ENCODE measurements around the gene RTEL1. TPM values are rescaled to one million over a fixed set of nuclear protein-coding genes. Genes with fewer than 3 reads are reported as not detected.

RTEL1 gene
- total RNA-seq, 4 donors from 2014 or later = 8.5 to 38.3 (median 12.7) TPM

DNA sequence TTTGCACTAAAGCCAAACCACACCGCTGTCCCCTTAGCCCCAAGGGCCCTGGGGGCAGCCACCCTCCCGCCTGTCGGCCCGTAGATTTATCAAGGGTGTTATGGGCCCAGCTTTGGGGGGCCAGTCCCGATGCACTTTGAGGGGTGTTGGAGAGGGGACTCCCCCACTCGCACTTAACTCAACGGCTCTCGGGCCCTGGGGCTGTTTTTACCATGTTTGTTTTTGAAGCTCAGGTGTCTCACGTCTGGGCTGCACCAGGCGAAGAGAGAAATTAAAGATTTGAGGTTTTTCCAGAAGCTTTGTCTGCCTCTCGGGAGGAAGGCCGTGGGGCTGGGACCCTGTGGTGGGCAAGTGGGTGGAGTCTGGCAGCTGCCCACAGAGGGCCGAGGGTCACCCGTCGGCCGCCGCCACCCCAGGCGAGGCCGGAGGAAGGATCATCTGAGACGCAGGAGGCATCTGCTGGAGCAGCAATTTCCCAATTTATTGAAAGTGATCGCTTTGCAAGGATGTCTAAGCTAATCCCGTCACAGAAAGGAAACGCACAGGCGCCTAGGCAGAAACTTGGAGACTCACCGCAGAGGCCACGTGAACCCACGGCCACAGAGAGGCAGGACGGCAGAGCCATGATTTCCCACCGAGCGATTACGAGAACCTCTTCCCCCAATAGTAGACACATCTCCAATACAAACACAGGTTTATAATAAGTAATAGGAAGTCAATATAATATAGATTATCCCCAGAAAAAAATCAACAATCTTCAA, 85.3 kb downstream of the RTEL1 start:
- WGBS, 2 donors = 82 to 86% methylated on average over 31 of the region's 31 CpGs
- no peak overlapping the region for H3K4me3 ChIP-seq (ENCODE audit: low read depth, poor library complexity, severe bottlenecking)
- TF ChIP-seq, protein P1, sequence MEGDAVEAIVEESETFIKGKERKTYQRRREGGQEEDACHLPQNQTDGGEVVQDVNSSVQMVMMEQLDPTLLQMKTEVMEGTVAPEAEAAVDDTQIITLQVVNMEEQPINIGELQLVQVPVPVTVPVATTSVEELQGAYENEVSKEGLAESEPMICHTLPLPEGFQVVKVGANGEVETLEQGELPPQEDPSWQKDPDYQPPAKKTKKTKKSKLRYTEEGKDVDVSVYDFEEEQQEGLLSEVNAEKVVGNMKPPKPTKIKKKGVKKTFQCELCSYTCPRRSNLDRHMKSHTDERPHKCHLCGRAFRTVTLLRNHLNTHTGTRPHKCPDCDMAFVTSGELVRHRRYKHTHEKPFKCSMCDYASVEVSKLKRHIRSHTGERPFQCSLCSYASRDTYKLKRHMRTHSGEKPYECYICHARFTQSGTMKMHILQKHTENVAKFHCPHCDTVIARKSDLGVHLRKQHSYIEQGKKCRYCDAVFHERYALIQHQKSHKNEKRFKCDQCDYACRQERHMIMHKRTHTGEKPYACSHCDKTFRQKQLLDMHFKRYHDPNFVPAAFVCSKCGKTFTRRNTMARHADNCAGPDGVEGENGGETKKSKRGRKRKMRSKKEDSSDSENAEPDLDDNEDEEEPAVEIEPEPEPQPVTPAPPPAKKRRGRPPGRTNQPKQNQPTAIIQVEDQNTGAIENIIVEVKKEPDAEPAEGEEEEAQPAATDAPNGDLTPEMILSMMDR (IDR thresholded peaks at IDR 0.05) = no peak
- no peak for TF ChIP-seq POLR2A (IDR thresholded peaks at IDR 0.05)
- DNase-seq (ENCODE audit: low spot score in 2 of 2) = no peak
- intact Hi-C loops (cut with DNase I; ENCODE audit: low total_unique reads) = no loop called here

DNA sequence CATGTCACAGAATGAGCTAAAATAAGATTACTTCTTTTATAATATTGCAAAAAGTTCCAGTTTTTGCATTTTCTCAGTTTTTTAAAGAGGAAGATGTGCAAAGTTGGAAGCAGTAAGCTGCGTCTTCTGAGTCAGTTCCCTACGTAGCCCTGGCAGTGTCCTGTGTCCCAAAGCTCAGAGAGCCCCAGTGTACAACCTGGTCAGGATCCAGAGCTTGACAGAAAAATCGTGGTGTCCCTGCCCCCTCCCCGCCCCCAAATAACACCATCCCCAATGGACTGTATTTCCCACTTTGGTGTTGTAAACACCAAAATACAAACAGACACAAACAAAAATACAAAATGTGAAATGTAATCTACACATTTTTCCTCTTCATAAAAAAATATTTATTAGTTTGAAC, 86.0 kb downstream of the RTEL1 start:
- no peak for DNase-seq (ENCODE audit: low spot score in 2 of 2)
- no peak overlapping the region for H3K4me3 ChIP-seq (ENCODE audit: low read depth, poor library complexity, severe bottlenecking)
- no peak for TF ChIP-seq POLR2A (IDR thresholded peaks at IDR 0.05)
- TF ChIP-seq, protein P1 (IDR thresholded peaks at IDR 0.05) = no peak
- 67 to 72% methylated on average over 4 of the region's 4 CpGs for WGBS, 2 donors
- intact Hi-C loops (cut with DNase I; ENCODE audit: low total_unique reads) = no loop called here

DNA sequence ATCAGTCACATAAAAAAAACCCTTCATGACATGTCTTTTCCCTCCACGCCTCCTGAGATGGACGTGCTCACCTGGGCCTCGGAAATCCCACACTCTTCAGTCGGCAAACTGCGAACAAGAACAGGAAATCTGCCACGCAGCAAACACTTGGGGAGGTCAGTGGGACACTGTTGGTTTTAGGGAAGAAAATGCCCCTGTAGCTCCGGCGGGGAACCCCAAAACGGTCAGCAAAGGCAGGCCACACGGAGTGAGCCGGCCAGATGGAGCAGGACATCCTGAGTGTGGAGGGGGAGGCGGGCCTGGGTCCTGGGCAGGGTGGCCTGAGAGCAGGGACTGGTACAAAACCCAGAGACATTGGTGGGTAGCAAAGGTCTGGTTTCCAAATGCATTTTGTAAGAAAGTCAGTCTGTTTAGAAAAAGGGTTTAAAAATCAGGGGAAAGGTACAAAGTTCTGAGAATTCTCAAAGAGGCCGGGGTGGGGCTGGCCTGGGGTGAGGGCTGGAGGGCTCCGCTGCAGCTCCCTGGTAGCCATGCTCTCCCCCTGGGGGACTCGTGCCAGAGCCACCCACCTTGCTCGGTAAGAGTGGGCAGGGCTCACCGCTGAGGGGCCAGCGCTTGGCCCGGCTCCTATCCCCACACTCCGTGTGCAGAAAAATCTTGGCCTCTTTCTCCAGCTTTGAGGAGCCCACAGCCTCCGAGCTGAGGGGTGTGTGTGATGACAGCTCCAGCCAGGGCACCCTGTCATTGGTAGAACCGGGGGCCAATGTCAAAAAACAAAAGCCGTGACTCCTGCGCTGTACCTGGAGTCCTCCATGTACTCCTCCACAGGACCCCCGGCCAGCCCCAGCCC, 86.7 kb downstream of the RTEL1 start:
- no peak overlapping the region for H3K4me3 ChIP-seq (ENCODE audit: low read depth, poor library complexity, severe bottlenecking)
- no peak for DNase-seq (ENCODE audit: low spot score in 2 of 2)
- TF ChIP-seq POLR2A (IDR thresholded peaks at IDR 0.05) = no peak
- TF ChIP-seq, protein P1 (IDR thresholded peaks at IDR 0.05) = no peak
- intact Hi-C loops (cut with DNase I; ENCODE audit: low total_unique reads) = no loop called here
- 72% methylated on average over 25 of the region's 25 CpGs for WGBS, 2 donors

DNA sequence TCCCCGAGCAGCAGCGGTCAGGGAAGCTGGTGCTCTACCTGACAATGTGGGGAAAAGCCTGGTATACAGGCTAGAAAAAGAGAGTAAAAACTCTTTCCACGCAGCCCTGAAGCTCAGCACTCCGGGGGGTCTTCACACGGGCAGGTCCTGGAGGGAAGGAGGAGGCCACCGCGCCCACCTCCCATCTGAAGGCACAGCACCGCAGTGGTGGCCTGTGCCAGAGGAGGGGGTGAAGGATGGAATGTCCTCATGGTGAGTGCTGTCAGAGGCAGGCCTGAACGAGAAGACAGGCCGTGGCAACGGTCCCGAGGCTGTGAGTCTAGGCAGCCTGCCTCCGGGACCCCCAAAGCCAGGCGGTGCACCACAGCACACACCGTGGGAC, 87.3 kb downstream of the RTEL1 start:
- no peak overlapping the region for H3K4me3 ChIP-seq (ENCODE audit: low read depth, poor library complexity, severe bottlenecking)
- DNase-seq (ENCODE audit: low spot score in 2 of 2) = no peak
- TF ChIP-seq POLR2A (IDR thresholded peaks at IDR 0.05) = no peak
- TF ChIP-seq, protein P1 (IDR thresholded peaks at IDR 0.05) = no peak
- WGBS, 2 donors = 49 to 53% methylated on average over 12 to 15 of the region's 15 CpGs
- intact Hi-C loops (cut with DNase I; ENCODE audit: low total_unique reads) = no loop called here

Other genes starting within 250 kb of the RTEL1 start
- not detected for gene KCNQ2, start 185.7 kb upstream of the RTEL1 start, total RNA-seq
- 10 to 100 TPM; 13.3 to 26.8 (median 22.9) TPM for gene EEF1A2, start 159.2 kb upstream of the RTEL1 start, total RNA-seq
- 100 to 1,000 TPM; 122 to 426 (median 348) TPM for gene PPDPF, start 137.5 kb upstream of the RTEL1 start, total RNA-seq
- gene PTK6, start 120.9 kb upstream of the RTEL1 start, total RNA-seq = 100 to 1,000 TPM in 1 of 4 donors, 10 to 100 TPM in 3; 72.4 to 101 (median 79.9) TPM
- under 1 TPM in 3 of 4 donors, not detected in 1; 0.16 to 0.59 (median 0.37) TPM for gene SRMS, start 110.6 kb upstream of the RTEL1 start, total RNA-seq
- under 1 TPM in 2 of 4 donors, not detected in 2; 0.12 to 0.39 TPM for gene FNDC11, start 104.2 kb upstream of the RTEL1 start, total RNA-seq
- 10 to 100 TPM; 26.9 to 35.4 (median 28.6) TPM for gene HELZ2, start 84.1 kb upstream of the RTEL1 start, total RNA-seq
- 10 to 100 TPM; 11.9 to 18.3 (median 13.7) TPM for gene GMEB2, start 31.2 kb upstream of the RTEL1 start, total RNA-seq
- gene STMN3, start 4.9 kb upstream of the RTEL1 start, total RNA-seq = 10 to 100 TPM in 3 of 4 donors, 1 to 10 TPM in 1; 9.4 to 23.0 (median 12.0) TPM
- 10 to 100 TPM in 2 of 4 donors, 1 to 10 TPM in 2; 3.0 to 49.5 (median 12.1) TPM for gene TNFRSF6B, start 38.3 kb downstream of the RTEL1 start, total RNA-seq
- 10 to 100 TPM; 20.7 to 42.6 (median 34.7) TPM for gene ARFRP1, start 49.7 kb downstream of the RTEL1 start, total RNA-seq
- gene ZGPAT, start 49.7 kb downstream of the RTEL1 start, total RNA-seq = 10 to 100 TPM; 34.4 to 44.7 (median 35.9) TPM
- 10 to 100 TPM; 17.8 to 26.3 (median 21.8) TPM for gene LIME1, start 78.4 kb downstream of the RTEL1 start, total RNA-seq
- 100 to 1,000 TPM in 2 of 4 donors, 10 to 100 TPM in 2; 79.9 to 127 (median 96.2) TPM for gene SLC2A4RG, start 81.5 kb downstream of the RTEL1 start, total RNA-seq
- gene ZBTB46, start 173.0 kb downstream of the RTEL1 start, total RNA-seq = 1 to 10 TPM; 1.2 to 6.7 (median 5.7) TPM
- not detected for gene ABHD16B, start 203.2 kb downstream of the RTEL1 start, total RNA-seq
- gene TPD52L2, start 207.0 kb downstream of the RTEL1 start, total RNA-seq = 100 to 1,000 TPM in 2 of 4 donors, 10 to 100 TPM in 2; 85.9 to 101 (median 94.7) TPM
- 10 to 100 TPM; 40.6 to 59.7 (median 49.7) TPM for gene DNAJC5, start 236.8 kb downstream of the RTEL1 start, total RNA-seq

Measured in lower leg skin (tissue), 4 donors.